ENCODE results near the gene NADK2.
"Not testable (repeated sequence)": the region's sequence is repeated elsewhere in the genome, so short reads cannot be mapped to it uniquely, and the experiment has no call there.

The NADK2 gene

GRCh38 chr5:36205329-36205728 is 36.4 kb downstream of the NADK2 start:
- DNase-seq, result no peak

GRCh38 chr5:36202521-36202961 is 39.2 kb downstream of the NADK2 start:
- DNase-seq, result no peak

- no peak for DNase-seq
Measured at GRCh38 chr5:36200513-36200912, 41.2 kb downstream of the NADK2 start.

- no peak for DNase-seq
Measured at GRCh38 chr5:36199620-36200019, 42.1 kb downstream of the NADK2 start.

- not testable (repeated sequence) for DNase-seq
Measured at GRCh38 chr5:36198783-36199182, 42.9 kb downstream of the NADK2 start.

GRCh38 chr5:36198281-36198680 is 43.4 kb downstream of the NADK2 start:
- DNase-seq, result no peak

GRCh38 chr5:36193746-36194145 is 48.0 kb downstream of the NADK2 start:
- DNase-seq, result no peak

- DNase-seq, result not testable (repeated sequence)
Measured at GRCh38 chr5:36184408-36184807, 57.3 kb downstream of the NADK2 start.

- no peak for DNase-seq
Measured at GRCh38 chr5:36181774-36182173, 60.0 kb downstream of the NADK2 start.

- DNase-seq, result no peak
Measured at GRCh38 chr5:36180556-36181350, 61.0 kb downstream of the NADK2 start.

- DNase-seq, result no peak
Measured at GRCh38 chr5:36179950-36180349, 61.8 kb downstream of the NADK2 start.

GRCh38 chr5:36178524-36178890 is 63.2 kb downstream of the NADK2 start:
- no peak for DNase-seq

GRCh38 chr5:36177715-36178523 is 63.8 kb downstream of the NADK2 start:
- DNase-seq, result no peak

- DNase-seq, result no peak
Measured at GRCh38 chr5:36177154-36177553, 64.6 kb downstream of the NADK2 start.

- no peak for DNase-seq
Measured at GRCh38 chr5:36175043-36175442, 66.7 kb downstream of the NADK2 start.

GRCh38 chr5:36174119-36174518 is 67.6 kb downstream of the NADK2 start:
- DNase-seq, result no peak

GRCh38 chr5:36173426-36173825 is 68.3 kb downstream of the NADK2 start:
- DNase-seq, result no peak

GRCh38 chr5:36172599-36172998 is 69.1 kb downstream of the NADK2 start:
- no peak for DNase-seq

- no peak for DNase-seq
Measured at GRCh38 chr5:36170832-36171424, 70.8 kb downstream of the NADK2 start.

GRCh38 chr5:36168737-36169136 is 73.0 kb downstream of the NADK2 start:
- no peak for DNase-seq

- DNase-seq, result peak; percentile 44
Measured at GRCh38 chr5:36164461-36164860, 77.3 kb downstream of the NADK2 start.

- no peak for DNase-seq
Measured at GRCh38 chr5:36162810-36163486, 78.8 kb downstream of the NADK2 start.

GRCh38 chr5:36161361-36161760 is 80.4 kb downstream of the NADK2 start:
- no peak for DNase-seq
